ENCODE results near the gene ZNF423. TPM values are rescaled to one million over a fixed set of nuclear protein-coding genes. Genes with fewer than 3 reads are reported as not detected.

Gene ZNF423
- total RNA-seq, 2 experiments from 2014 or later = not detected

DNA sequence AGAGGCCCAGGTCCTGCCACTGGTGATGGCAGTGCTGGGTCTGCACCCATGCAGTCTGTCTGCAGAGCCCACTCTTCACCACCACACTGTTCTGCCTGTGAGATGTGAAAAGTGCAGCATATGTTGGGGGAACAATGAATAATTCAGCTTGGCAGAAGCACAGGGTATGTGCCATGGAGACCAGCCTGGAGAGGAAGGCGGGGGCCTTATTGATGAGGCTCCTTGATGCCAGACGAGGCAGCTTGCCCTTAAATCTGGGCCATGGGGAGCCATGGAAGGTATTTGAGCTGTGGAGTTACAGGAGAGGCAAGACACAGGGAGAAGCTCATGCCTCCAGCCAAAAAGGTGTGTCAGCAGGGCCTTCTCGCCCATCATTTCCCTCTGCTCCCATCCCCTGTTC lies 357.6 kb downstream of the ZNF423 start:
- POLR2A ChIA-PET = no interaction called here
- no peaks in the 10 kb centered on the region for H3K9me3 Mint-ChIP-seq
- CTCF ChIA-PET = no interaction called here
- H3K4me1 Mint-ChIP-seq = peaks cover 4% of the 10 kb centered on the region
- no peaks in the 10 kb centered on the region for H3K27me3 Mint-ChIP-seq
- H3K4me3 Mint-ChIP-seq = no peak overlapping the region
- no peak for DNase-seq
- H3K36me3 Mint-ChIP-seq (ENCODE audit: low read depth) = no peaks in the 10 kb centered on the region
- no peak overlapping the region for H3K27ac Mint-ChIP-seq

DNA sequence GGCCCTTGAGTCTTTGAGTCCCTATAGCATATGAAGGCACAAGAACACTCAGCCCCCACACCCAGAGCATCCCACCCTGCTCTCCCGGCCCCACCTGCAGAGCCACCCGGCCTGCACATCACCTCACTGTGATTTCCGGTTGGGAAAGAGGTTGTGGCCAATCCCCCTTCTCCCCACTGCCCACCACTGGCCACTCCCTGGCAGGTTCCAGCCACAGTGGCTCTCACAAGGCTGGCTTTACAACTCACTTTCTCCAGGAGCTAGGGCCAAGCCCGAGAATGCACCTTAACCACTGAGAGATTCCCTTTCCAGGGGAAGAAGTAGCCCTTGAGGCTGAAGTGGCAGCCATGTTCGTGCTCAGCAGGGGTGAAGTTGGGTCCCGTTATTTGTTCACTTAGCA lies 358.4 kb downstream of the ZNF423 start:
- Mint-ChIP-seq H3K27me3 (no peaks in the 10 kb centered on the region), H3K9me3 (no peaks in the 10 kb centered on the region), H3K36me3 (ENCODE audit: low read depth) (no peaks in the 10 kb centered on the region), H3K27ac (no peak overlapping the region), H3K4me1 (no peaks in the 10 kb centered on the region), H3K4me3 (no peak overlapping the region)
- no peak for DNase-seq
- ChIA-PET POLR2A (no interaction called here), CTCF (no interaction called here)

DNA sequence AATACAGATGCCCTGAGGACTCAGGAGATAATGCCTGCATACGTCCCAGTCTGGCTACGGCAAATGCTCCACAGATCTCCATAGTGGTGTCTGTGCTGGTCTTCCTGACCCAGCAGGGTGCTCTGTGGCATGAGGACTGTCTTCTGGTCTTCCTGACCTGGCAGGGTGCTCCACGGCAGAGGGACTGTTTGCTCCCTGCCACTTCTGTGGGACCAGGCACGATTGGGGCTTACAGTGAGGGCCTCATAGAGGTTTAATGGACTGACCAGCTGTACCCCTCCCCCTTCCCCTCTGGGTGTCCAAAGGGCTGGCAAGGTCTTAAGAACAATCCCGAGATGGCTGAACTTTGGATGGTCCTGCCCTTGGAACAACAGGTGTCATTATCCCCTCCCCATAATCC lies 359.3 kb downstream of the ZNF423 start:
- Mint-ChIP-seq H3K27me3 (no peaks in the 10 kb centered on the region), H3K36me3 (ENCODE audit: low read depth) (no peaks in the 10 kb centered on the region), H3K9me3 (no peaks in the 10 kb centered on the region), H3K27ac (no peak overlapping the region), H3K4me1 (no peaks in the 10 kb centered on the region), H3K4me3 (no peak overlapping the region)
- ChIA-PET CTCF (no interaction called here), POLR2A (no interaction called here)
- no peak for DNase-seq

- Mint-ChIP-seq H3K36me3 (ENCODE audit: low read depth) (no peaks in the 10 kb centered on the region), H3K27me3 (no peaks in the 10 kb centered on the region), H3K4me1 (no peaks in the 10 kb centered on the region), H3K27ac (no peak overlapping the region), H3K4me3 (no peak overlapping the region), H3K9me3 (no peaks in the 10 kb centered on the region)
- ChIA-PET POLR2A (no interaction called here), CTCF (no interaction called here)
- DNase-seq = no peak
These were observed 360.1 kb downstream of the ZNF423 start for GRCh38 chr16:49495596-49496355.

DNA sequence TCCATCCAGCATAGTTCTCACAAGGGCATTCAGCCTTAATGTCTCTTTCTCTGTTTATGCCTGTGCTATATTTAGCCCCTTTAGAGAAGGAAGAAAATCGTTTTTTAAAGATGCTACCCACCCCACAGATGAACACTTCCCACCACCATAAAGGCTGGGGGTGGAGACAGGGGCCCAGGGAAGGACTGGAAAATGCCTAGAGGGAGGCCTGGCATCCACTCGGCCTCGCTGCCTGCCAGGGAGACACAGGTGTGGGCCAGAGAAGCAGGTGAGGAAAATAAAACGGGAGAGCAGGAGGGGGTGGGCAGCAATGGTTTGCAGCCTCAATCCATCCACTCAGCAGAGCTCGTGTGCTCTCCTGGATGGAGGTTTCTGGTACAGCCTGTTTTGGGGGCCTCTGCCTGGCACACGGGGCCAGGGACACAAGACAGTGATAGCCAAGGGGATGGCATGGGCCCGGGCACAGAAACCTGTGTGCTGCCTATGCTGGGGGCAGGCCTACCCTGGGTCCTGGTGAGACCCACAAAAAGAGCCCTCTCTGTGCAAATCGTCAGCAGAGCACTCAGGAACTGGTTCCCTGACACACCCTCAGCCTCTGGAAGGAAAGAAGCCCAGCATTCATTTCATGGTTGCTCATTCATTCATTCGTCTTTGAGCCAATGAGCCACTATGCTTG lies 360.9 kb downstream of the ZNF423 start:
- no peaks in the 10 kb centered on the region for H3K36me3 Mint-ChIP-seq (ENCODE audit: low read depth)
- no peaks in the 10 kb centered on the region for H3K27me3 Mint-ChIP-seq
- H3K4me1 Mint-ChIP-seq = no peaks in the 10 kb centered on the region
- DNase-seq = no peak
- ChIA-PET CTCF (no interaction called here), POLR2A (no interaction called here)
- no peak overlapping the region for H3K4me3 Mint-ChIP-seq
- H3K9me3 Mint-ChIP-seq = no peaks in the 10 kb centered on the region
- H3K27ac Mint-ChIP-seq = no peak overlapping the region

GRCh38 chr16:49494474-49494873 lies 361.4 kb downstream of the ZNF423 start:
- no peak for DNase-seq
- H3K27ac Mint-ChIP-seq = no peak overlapping the region
- CTCF ChIA-PET = no interaction called here
- H3K4me1 Mint-ChIP-seq = no peaks in the 10 kb centered on the region
- no peaks in the 10 kb centered on the region for H3K9me3 Mint-ChIP-seq
- no peaks in the 10 kb centered on the region for H3K27me3 Mint-ChIP-seq
- no peaks in the 10 kb centered on the region for H3K36me3 Mint-ChIP-seq (ENCODE audit: low read depth)
- POLR2A ChIA-PET = no interaction called here
- no peak overlapping the region for H3K4me3 Mint-ChIP-seq

DNA sequence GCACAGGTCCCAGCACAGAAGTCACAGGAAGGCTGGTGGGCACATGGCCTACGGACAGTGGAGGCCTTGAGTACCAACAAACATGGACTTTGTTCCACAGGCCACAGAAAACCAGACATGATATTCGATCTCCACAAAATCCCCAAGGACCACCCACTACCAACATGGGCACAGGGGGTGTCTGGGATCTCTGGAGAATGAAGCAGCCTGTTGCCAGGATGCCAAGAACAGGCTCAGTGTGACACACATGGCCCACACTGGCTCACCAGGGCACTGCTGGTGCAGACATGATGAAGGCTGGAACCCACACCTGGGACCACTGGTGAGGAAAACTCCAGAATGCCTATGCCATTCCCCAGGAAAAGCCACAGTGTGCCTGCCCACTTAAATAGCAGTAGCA lies 362.1 kb downstream of the ZNF423 start:
- H3K4me3 Mint-ChIP-seq = no peak overlapping the region
- no peaks in the 10 kb centered on the region for H3K9me3 Mint-ChIP-seq
- no peaks in the 10 kb centered on the region for H3K4me1 Mint-ChIP-seq
- H3K27me3 Mint-ChIP-seq = no peaks in the 10 kb centered on the region
- POLR2A ChIA-PET = no interaction called here
- H3K36me3 Mint-ChIP-seq (ENCODE audit: low read depth) = no peaks in the 10 kb centered on the region
- no peak overlapping the region for H3K27ac Mint-ChIP-seq
- CTCF ChIA-PET = no interaction called here
- DNase-seq = no peak

DNA sequence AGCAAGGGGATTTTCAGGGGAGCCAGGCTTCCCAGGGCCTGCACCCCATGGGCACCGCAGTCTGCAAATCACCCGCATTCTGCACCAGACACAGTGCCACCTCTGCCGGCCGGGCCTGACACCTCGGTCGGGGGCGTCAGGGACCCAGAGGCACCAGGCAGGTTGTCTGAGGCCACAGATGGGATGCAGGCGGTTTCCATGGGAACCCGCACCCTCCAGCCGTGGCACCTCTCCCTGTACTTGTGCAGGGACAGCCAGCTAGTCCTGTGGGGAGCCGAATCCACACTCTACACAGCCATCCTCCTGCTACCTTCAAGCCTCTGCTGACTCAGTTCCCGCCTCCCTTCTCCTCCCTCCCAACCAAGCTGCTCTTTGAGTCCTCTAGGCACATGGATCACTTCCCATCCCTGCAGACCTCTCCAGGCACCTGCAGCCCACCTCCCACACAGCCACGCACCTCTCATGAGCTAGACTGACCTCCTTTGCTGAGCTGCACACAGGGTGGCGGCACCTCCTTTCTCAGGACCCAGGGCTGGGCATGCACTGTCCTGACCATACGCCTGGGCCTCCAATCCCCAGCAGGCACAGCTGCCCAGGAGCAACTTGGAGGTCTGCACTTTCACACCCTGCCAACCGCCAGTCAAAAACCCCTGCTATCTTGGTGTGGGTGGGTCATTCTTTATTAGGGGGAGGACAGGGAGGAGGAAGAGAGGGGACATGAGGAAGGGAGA lies 362.9 kb downstream of the ZNF423 start:
- DNase-seq = no peak
- no peaks in the 10 kb centered on the region for H3K27me3 Mint-ChIP-seq
- POLR2A ChIA-PET = no interaction called here
- H3K4me1 Mint-ChIP-seq = no peaks in the 10 kb centered on the region
- no peaks in the 10 kb centered on the region for H3K9me3 Mint-ChIP-seq
- CTCF ChIA-PET = no interaction called here
- H3K4me3 Mint-ChIP-seq = no peak overlapping the region
- no peak overlapping the region for H3K27ac Mint-ChIP-seq
- no peaks in the 10 kb centered on the region for H3K36me3 Mint-ChIP-seq (ENCODE audit: low read depth)

DNA sequence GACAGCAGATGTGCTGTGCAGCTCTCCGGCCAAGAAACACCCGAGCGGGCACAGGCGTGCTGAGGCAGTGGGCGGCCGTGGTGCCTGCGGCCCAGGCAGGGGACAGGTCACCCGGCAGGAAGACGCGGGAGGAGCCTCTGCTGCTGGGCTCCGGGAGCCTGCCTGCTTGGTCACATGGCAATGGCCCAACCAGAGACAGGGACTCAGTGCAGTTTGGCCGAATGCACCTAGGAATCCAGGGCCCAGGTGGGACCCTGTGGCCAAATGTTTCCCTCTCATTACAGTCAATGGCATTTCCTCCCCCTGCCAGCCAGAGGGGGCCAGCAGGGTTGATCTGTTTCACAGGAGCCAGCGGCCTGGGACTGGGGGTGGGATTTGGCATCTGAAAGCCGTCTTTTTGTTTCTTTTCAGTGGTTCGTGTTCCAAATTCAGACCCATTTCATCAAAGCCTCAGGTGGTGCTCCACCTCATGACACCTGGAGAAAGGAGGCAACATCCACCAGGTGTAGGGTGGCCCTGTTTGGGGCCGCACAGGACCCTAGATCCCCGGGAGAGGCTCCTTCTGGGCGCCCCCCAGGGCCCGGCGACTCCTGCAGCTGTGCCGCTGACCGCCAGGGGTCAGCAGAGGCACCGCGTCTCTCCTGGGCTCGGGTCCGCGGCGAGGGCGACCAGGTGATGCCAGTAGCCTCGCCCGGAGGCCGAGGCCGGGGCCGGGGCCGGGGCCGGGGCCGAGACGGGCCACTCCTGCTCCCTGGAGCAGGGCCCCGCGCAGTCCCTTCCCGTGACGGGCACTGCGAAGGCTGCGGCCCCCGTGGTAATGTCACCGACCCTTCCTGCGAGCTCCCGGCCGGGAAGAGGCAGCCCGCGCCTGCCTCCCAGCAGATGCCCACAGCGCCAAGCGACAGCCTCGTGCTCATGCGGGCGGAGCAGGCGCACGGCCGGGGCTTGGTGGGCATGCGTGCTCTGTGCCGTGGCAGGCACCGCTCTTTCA lies 363.8 kb downstream of the ZNF423 start:
- DNase-seq = peak; percentile 42

DNA sequence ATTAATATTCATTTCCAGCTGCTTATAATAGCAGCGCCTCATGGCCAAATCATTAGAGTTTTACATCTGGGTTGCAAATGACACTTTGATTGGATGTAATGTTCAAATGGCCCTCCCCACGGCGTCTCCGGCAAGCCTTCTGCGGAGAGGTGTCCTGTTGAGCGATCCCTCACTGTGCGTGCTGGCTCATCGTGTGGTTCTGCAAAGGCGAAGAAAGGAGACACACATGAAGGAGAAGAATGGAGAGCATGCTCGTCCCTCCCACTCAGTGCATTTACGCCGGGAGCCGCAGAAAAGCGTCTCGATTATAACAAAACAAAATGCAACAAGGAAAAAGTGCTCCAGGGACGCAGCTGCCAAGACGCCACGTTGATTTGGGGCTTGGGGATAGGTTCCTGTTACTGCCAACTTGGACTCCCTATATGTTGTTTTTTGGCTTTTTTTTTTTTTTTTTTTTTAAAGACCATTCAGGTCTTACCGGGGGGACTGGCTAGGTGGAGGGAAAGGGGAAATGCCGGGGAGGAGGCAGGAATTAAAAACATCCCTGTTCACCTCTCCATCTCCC lies 364.7 kb downstream of the ZNF423 start:
- CTCF ChIA-PET = no interaction called here
- Mint-ChIP-seq H3K4me1 (no peaks in the 10 kb centered on the region), H3K27ac (no peak overlapping the region), H3K4me3 (no peak overlapping the region), H3K27me3 (no peaks in the 10 kb centered on the region), H3K9me3 (no peaks in the 10 kb centered on the region), H3K36me3 (ENCODE audit: low read depth) (no peaks in the 10 kb centered on the region)
- DNase-seq = no peak
- POLR2A ChIA-PET = no interaction called here

More for the DNA sequence above, 363.8 kb downstream of the ZNF423 start:
- H3K36me3 Mint-ChIP-seq (ENCODE audit: low read depth) = no peaks in the 10 kb centered on the region
- H3K4me3 Mint-ChIP-seq = no peak overlapping the region
- H3K4me1 Mint-ChIP-seq = no peaks in the 10 kb centered on the region
- H3K27ac Mint-ChIP-seq = no peak overlapping the region
- ChIA-PET CTCF (no interaction called here), POLR2A (no interaction called here)
- H3K9me3 Mint-ChIP-seq = no peaks in the 10 kb centered on the region
- H3K27me3 Mint-ChIP-seq = no peaks in the 10 kb centered on the region

GRCh38 chr16:49490321-49490705 lies 365.6 kb downstream of the ZNF423 start:
- Mint-ChIP-seq H3K4me3 (no peak overlapping the region), H3K27ac (no peak overlapping the region), H3K9me3 (no peaks in the 10 kb centered on the region), H3K4me1 (no peaks in the 10 kb centered on the region), H3K36me3 (ENCODE audit: low read depth) (no peaks in the 10 kb centered on the region), H3K27me3 (no peaks in the 10 kb centered on the region)
- POLR2A ChIA-PET = no interaction called here
- DNase-seq = no peak
- CTCF ChIA-PET = no interaction called here

DNA sequence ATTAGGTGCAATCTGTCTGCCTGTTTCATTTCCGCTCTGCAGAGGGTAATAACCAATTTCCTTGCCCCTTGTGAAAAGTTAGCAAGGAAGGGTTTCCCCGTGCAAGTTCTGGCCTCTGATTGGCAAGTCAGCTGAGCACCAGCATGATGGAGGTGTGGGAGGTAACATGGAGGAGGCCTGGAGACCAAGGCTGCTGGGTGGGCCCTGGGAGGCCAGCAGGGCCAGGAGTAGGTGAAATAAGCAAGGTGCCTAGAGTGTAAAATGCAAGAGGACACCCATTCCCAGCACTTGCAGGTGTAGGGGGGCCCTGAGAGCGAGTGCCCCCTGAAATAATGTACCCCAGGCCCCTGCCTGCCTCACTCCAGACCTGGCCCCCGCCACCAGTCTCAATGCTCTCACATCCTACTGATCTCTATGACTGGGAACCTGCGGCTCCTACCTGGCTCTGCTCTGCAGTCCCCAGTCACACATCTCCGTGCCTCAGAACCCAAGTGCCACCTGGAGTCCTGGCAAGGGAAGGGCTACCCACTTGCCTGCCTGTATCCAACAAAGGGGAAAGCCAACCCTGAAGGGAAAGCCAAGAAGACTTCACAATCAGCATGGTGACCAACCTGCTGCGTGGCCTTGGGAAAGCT lies 366.1 kb downstream of the ZNF423 start:
- Mint-ChIP-seq H3K4me3 (no peak overlapping the region), H3K36me3 (ENCODE audit: low read depth) (no peaks in the 10 kb centered on the region), H3K27me3 (no peaks in the 10 kb centered on the region), H3K27ac (no peak overlapping the region), H3K4me1 (no peaks in the 10 kb centered on the region), H3K9me3 (no peaks in the 10 kb centered on the region)
- ChIA-PET CTCF (no interaction called here), POLR2A (no interaction called here)
- no peak for DNase-seq
